HG02840 (cell line): ENCODE measurements around the gene MINDY4.

Experiments used
- ATAC-seq: cut with Tn5 transposase; IDR thresholded peaks from one replicate; pipeline ENCODE4 v1.9.1; 2021; ENCODE audit warnings: mild to moderate bottlenecking, moderate library complexity, moderate number of reproducible peaks; ENCODE audit not compliant: unreplicated experiment, low FRiP score

Gene MINDY4

GRCh38 chr7:30936650-30937245 is 165.5 kb downstream of the MINDY4 start:
- ATAC-seq = no peak

- no peak for ATAC-seq
These were observed 166.2 kb downstream of the MINDY4 start for GRCh38 chr7:30937416-30937815.

- peak; percentile 86 for ATAC-seq
These were observed 167.5 kb downstream of the MINDY4 start for GRCh38 chr7:30938435-30939316.

GRCh38 chr7:30941582-30942323 is 170.5 kb downstream of the MINDY4 start:
- no peak for ATAC-seq
